GM23338 (cell line): ENCODE results near the gene RAB43. TPM values are rescaled to one million over a fixed set of nuclear protein-coding genes. Genes with fewer than 3 reads are reported as not detected.

Source experiments
- ATAC-seq: fragments of 200-7000 bp; cut with Tn5 transposase; 3 replicates; pipeline ENCODE4 v1.9.1; 2020
- DNase-seq: peaks from one replicate; pipeline ENCODE4 v3.0.0-alpha.2; 2015; ENCODE audit warnings: low spot score
- H2AFZ ChIP-seq: fragments of 200-600 bp; sonication (generic); 2 replicates; pipeline ENCODE4 v1.8.0; 2016; ENCODE audit warnings: antibody characterized with exemption, mild to moderate bottlenecking, moderate library complexity
- H3F3A ChIP-seq: fragments of 200-600 bp; sonication (generic); replicated peaks from 2 replicates; pipeline ENCODE4 v1.8.0; 2017; ENCODE audit warnings: antibody characterized with exemption, mixed run types, low read depth
- H3K27ac ChIP-seq: fragments of 200-600 bp; sonication (generic); 2 replicates; pipeline ENCODE4 v1.6.1; 2016; ENCODE audit warnings: low read depth
- H3K27me3 ChIP-seq: fragments of 200-600 bp; sonication (generic); 2 replicates; pipeline ENCODE4 v1.8.0; 2016; ENCODE audit warnings: mild to moderate bottlenecking, mixed run types, moderate library complexity; ENCODE audit not compliant: insufficient read depth
- H3K36me3 ChIP-seq: fragments of 200-600 bp; sonication (generic); 2 replicates; pipeline ENCODE4 v1.8.0; 2016; ENCODE audit warnings: mild to moderate bottlenecking; ENCODE audit not compliant: insufficient read depth
- H3K4me1 ChIP-seq: fragments of 200-600 bp; sonication (generic); 2 replicates; pipeline ENCODE4 v1.8.0; 2016; ENCODE audit warnings: mild to moderate bottlenecking, moderate library complexity; ENCODE audit not compliant: insufficient read depth
- H3K4me2 ChIP-seq: fragments of 200-600 bp; sonication (generic); 2 replicates; pipeline ENCODE4 v1.7.1; 2017; ENCODE audit warnings: mixed run types
- H3K4me3 ChIP-seq: fragments of 200-600 bp; sonication (generic); 2 replicates; pipeline ENCODE4 v1.6.1; 2016; ENCODE audit warnings: mixed run types
- H3K79me2 ChIP-seq: fragments of 200-600 bp; sonication (generic); replicated peaks from 2 replicates; pipeline ENCODE4 v1.8.0; 2017; ENCODE audit warnings: mild to moderate bottlenecking; ENCODE audit not compliant: insufficient read depth
- H3K9me2 ChIP-seq: fragments of 200-600 bp; sonication (generic); 2 replicates; pipeline ENCODE4 v1.8.0; 2017; ENCODE audit not compliant: insufficient read depth
- H4K20me1 ChIP-seq: fragments of 200-600 bp; sonication (generic); replicated peaks from 2 replicates; pipeline ENCODE4 v1.8.0; 2017; ENCODE audit warnings: mild to moderate bottlenecking; ENCODE audit not compliant: insufficient read depth
- H3K27ac Mint-ChIP-seq: 2 replicates; pipeline ENCODE4 v1.8.0; 2020; ENCODE audit warnings: inconsistent platforms, mild to moderate bottlenecking, moderate library complexity, mixed read lengths
- H3K27me3 Mint-ChIP-seq: 3 replicates; pipeline ENCODE4 v1.8.0; 2022; ENCODE audit warnings: low read depth, mild to moderate bottlenecking, moderate library complexity, mixed read lengths, inconsistent platforms; ENCODE audit not compliant: insufficient read depth, poor library complexity
- H3K36me3 Mint-ChIP-seq: 3 replicates; pipeline ENCODE4 v1.8.0; 2021; ENCODE audit warnings: low read depth, mild to moderate bottlenecking, inconsistent platforms, moderate library complexity, mixed read lengths
- H3K4me1 Mint-ChIP-seq: 3 replicates; pipeline ENCODE4 v1.8.0; 2020; ENCODE audit warnings: mild to moderate bottlenecking, inconsistent platforms, mixed read lengths
- H3K4me3 Mint-ChIP-seq: 3 replicates; pipeline ENCODE4 v1.8.0; 2021; ENCODE audit warnings: moderate library complexity, mild to moderate bottlenecking, inconsistent platforms, mixed read lengths
- H3K9me3 Mint-ChIP-seq: 3 replicates; pipeline ENCODE4 v1.8.0; 2020; ENCODE audit warnings: moderate library complexity, mild to moderate bottlenecking, inconsistent platforms, mixed read lengths
- CREB1 ChIP-seq: fragments of 250-450 bp; sonication (Bioruptor Pico); IDR thresholded peaks from 2 replicates; pipeline ENCODE4 v1.5.0; 2020; ENCODE audit warnings: low read depth, mild to moderate bottlenecking, moderate library complexity
- CTCF ChIP-seq, 2 experiments: fragments of 200-600 bp in 1 of 2; sonication (generic) in 1 of 2; conservative IDR thresholded peaks; 2 replicates each; pipeline versions ENCODE4 v1.5.1 to v1.6.1; 2016 to 2017; ENCODE audit warnings: antibody characterized with exemption in 2 of 2, low read depth in 2 of 2, mild to moderate bottlenecking in 2 of 2, moderate library complexity in 1 of 2
- EZH2 ChIP-seq: fragments of 200-600 bp; sonication (generic); IDR thresholded peaks from one replicate; pipeline ENCODE4 v1.8.0; 2017; ENCODE audit warnings: antibody characterized with exemption, mild to moderate bottlenecking, low read depth; ENCODE audit not compliant: unreplicated experiment
- EZH2phosphoT487 ChIP-seq: fragments of 200-600 bp; sonication (generic); IDR thresholded peaks from one replicate; pipeline ENCODE4 v1.8.1; 2018; ENCODE audit warnings: antibody characterized with exemption; ENCODE audit not compliant: unreplicated experiment
- JUNB ChIP-seq: IDR thresholded peaks from one replicate; pipeline ENCODE4 v1.6.1; 2016; ENCODE audit warnings: antibody characterized with exemption; ENCODE audit not compliant: unreplicated experiment
- NANOG ChIP-seq: IDR thresholded peaks from 2 replicates; pipeline ENCODE4 v1.6.1; 2016; ENCODE audit warnings: antibody characterized with exemption, borderline replicate concordance
- POLR2AphosphoS5 ChIP-seq: IDR thresholded peaks from 2 replicates; pipeline ENCODE4 v1.6.1; 2016; ENCODE audit warnings: antibody characterized with exemption, low read depth
- REST ChIP-seq: IDR thresholded peaks from one replicate; pipeline ENCODE4 v1.6.1; 2018; ENCODE audit warnings: antibody characterized with exemption; ENCODE audit not compliant: unreplicated experiment
- STAT1 ChIP-seq: IDR thresholded peaks from one replicate; pipeline ENCODE4 v1.6.1; 2016; ENCODE audit warnings: antibody characterized with exemption; ENCODE audit not compliant: unreplicated experiment
- ZNF114 ChIP-seq: fragments of 250-450 bp; sonication (Bioruptor Pico); IDR thresholded peaks from 2 replicates; pipeline ENCODE4 v1.5.0; 2020; ENCODE audit warnings: mild to moderate bottlenecking, moderate library complexity
- ZNF331 ChIP-seq: fragments of 250-450 bp; sonication (Bioruptor Pico); IDR thresholded peaks from 2 replicates; pipeline ENCODE4 v1.5.0; 2020; ENCODE audit warnings: low read depth, mild to moderate bottlenecking, moderate library complexity
- ZNF462 ChIP-seq: fragments of 250-450 bp; sonication (Bioruptor Pico); IDR thresholded peaks from 2 replicates; pipeline ENCODE4 v1.5.0; 2020; ENCODE audit warnings: mild to moderate bottlenecking, moderate library complexity
- polyA plus RNA-seq: library from polyadenylated mRNA; unstranded; fragments of >200 nt; fragmentation: Nextera tagmentation; extraction: Ambion mirVana; gene quantifications from 2 replicates; pipeline ENCODE4 v1.2.1, GENCODE V29; 2016
- total RNA-seq: library from RNA; depleted of rRNA; stranded (reverse); fragments of >200 nt; shearing (Covaris generic); gene quantifications from 2 replicates; pipeline ENCODE4 v1.2.3, GENCODE V29; 2014
- TF ChIP-seq, protein P1 (sequence below): IDR thresholded peaks from 2 replicates; pipeline ENCODE4 v1.6.1; 2016; ENCODE audit warnings: antibody characterized with exemption

RAB43 gene
- total and polyA plus RNA-seq, 2 experiments from 2014 or later = 5.7 to 37.0 TPM

DNA sequence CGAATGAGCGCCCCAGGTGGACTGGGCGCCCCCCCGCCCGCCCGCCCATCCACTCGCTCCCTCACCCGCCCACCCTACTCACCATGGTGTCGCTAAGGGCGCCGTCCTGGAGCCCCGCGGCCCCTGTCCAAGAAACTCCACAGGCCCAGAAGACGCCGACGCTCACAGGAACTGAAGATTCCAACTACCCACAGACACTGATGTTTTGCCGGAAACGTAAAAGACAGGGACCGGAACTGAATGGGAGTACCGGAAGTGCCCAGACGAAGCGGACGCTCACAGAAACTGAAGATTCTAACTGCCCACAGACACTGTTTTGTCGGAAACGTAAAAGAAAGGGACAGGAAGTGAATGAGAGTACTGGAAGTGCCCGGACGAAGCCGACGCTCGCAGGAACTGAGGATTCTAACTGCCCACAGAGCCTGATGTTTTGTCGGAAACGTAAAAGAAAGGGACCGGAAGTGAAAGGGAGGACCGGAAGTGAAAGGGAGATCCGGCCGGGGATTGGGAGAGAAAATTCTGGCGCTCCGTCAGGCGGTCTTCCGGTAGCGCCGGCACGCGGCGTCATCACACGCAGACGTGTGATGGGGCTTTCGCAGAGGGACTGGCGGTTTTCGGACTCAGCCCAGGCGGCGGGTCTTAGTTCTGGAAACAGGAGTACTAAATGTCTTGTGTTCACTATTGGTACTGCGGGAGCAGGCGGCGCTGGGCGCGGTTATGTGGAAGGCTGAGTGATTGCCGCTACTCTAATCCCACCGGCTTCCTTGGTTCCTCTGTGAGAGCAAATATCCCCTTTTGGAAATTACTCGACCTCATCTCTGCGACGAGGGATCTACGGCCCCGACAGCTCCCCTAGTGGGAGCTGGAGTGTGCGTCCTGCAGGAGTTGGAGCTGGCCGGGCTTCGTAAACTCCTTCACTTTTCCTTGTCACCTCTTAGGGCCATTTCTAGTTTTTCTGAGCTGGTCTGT is 39.6 kb upstream of the RAB43 start, which contains the start of gene ISY1:
ISY1 (minus strand) TSS at position 173 of the 969 bp plus-strand sequence; CDS start at position 85, 88 bp downstream.
- H3K27ac Mint-ChIP-seq = peak within 1 kb of the TSS; percentile 100
- Histone ChIP-seq H3K9me2 (no peaks in the 10 kb centered on the region), H4K20me1 (peaks cover 13% of the 10 kb centered on the region), H3K4me3 (peak within 1 kb of the TSS; percentile 82), H3K4me1 (peaks cover 12% of the 10 kb centered on the region; the same call in 1 of the 2 replicates), H3K79me2 (peaks cover 19% of the 10 kb centered on the region), H3K4me2 (peak within 1 kb of the TSS; percentile 100), H3K27me3 (no peaks in the 10 kb centered on the region), H2AFZ (peak within 1 kb of the TSS; percentile 97; the same call in 1 of the 2 replicates), H3K27ac (peak within 1 kb of the TSS; percentile 100), H3K36me3 (peaks cover 1% of the 10 kb centered on the region), H3F3A (peaks cover 19% of the 10 kb centered on the region)
- H3K36me3 Mint-ChIP-seq = peaks cover 11% of the 10 kb centered on the region; the same call in 2 of the 3 replicates
- H3K4me3 Mint-ChIP-seq = peak within 1 kb of the TSS; percentile 96
- no peaks in the 10 kb centered on the region; the same call in 2 of the 3 replicates for H3K9me3 Mint-ChIP-seq
- ATAC-seq (peak; percentile 77), DNase-seq (peak; percentile 98)
- peak; percentile 92 for TF ChIP-seq CREB1 (CRISPR knock-in tag)
- TF ChIP-seq, protein P1, sequence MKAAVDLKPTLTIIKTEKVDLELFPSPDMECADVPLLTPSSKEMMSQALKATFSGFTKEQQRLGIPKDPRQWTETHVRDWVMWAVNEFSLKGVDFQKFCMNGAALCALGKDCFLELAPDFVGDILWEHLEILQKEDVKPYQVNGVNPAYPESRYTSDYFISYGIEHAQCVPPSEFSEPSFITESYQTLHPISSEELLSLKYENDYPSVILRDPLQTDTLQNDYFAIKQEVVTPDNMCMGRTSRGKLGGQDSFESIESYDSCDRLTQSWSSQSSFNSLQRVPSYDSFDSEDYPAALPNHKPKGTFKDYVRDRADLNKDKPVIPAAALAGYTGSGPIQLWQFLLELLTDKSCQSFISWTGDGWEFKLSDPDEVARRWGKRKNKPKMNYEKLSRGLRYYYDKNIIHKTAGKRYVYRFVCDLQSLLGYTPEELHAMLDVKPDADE = peak; percentile 91
- no peak for TF ChIP-seq JUNB
- TF ChIP-seq CTCF (conservative IDR thresholded peaks at IDR 0.05; ENCODE audit: low read depth in 2 of 2) = peak; percentile 68 to 78
- TF ChIP-seq ZNF462 (CRISPR knock-in tag) = no peak
- TF ChIP-seq NANOG = no peak
- TF ChIP-seq REST = no peak
- TF ChIP-seq EZH2phosphoT487 = no peak
- TF ChIP-seq ZNF114 (CRISPR knock-in tag) = peak; percentile 88
- TF ChIP-seq STAT1 = no peak
- peak; percentile 50; the same call in 1 of the 2 replicates for TF ChIP-seq POLR2AphosphoS5
- TF ChIP-seq ZNF331 (CRISPR knock-in tag) = no peak
- TF ChIP-seq EZH2 = no peak
- H3K4me1 Mint-ChIP-seq = peaks cover 14% of the 10 kb centered on the region
- peaks cover 16% of the 10 kb centered on the region for H3K27me3 Mint-ChIP-seq
